Activated CD8-positive, alpha-beta memory T cell treated with anti-CD3 and anti-CD28 coated beads for 36 hours (primary cell): ENCODE measurements around the gene STARD13. TPM values are rescaled to one million over a fixed set of nuclear protein-coding genes. Genes with fewer than 3 reads are reported as not detected.

ENCODE experiments used
- CTCF ChIA-PET: fragments of 350-600 bp; sonication (Branson Sonifier 250); formaldehyde crosslinking; loops from one replicate; lab custom pipeline; 2021; ENCODE audit warnings: antibody characterized with exemption; lab: Charles Lee
- POLR2A ChIA-PET: fragments of 350-600 bp; sonication (Branson Sonifier 250); formaldehyde crosslinking; loops from one replicate; lab custom pipeline; 2021; ENCODE audit warnings: antibody characterized with exemption; lab: Charles Lee
- total RNA-seq, 2 experiments: library from RNA; stranded (reverse); gene quantifications; one replicate each; pipeline ENCODE4 v1.2.3, GENCODE V29; 2021

The STARD13 gene
- total RNA-seq, 2 experiments from 2014 or later = 0.19 to 0.23 TPM

DNA sequence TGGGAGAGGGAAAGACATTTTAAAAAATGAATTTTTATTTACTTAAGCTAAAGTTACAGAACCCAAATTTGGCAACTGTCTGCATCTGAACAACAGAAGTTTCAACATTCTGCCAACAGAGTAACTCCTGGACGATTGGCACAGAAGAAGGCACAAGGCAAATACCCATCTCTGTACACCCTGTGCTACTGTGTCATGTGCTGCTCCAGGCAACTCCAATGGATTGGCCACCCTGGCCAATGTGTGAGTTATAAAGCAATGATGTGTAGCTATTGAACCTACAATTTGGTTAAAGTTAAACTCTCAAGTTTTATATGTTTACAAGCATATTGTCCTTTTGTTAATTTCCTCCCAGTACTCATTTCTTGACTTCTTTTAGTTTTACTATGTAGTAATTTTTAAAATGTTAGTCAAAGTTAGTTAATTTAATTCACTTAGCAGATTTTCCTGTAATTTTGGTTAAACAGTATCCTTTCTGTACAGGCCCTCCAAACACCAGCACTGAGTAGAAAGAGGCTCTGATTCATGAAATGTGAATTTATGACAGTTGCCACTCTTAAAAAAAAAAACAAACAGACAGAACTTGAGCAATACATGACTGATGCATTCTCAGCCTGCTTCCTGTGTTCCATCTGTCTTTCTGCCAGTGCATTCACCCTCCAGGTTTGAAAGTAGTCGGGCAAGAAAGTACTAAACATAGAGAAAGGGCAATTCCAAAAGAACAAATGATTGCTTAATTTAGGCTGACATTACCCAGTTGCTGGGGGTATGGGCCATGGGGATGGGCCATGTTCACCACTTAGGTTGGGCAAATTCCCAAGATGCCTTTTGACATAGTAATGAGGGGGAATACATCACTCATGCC, 5.9 kb downstream of the STARD13 start:
- POLR2A ChIA-PET = no interaction called here

GRCh38 chr13:33278913-33279312, 6.6 kb downstream of the STARD13 start:
- ChIA-PET CTCF (no interaction called here), POLR2A (no interaction called here)

More for the DNA sequence above, 5.9 kb downstream of the STARD13 start:
- CTCF ChIA-PET = no interaction called here

GRCh38 chr13:33277946-33278345, 7.6 kb downstream of the STARD13 start:
- POLR2A ChIA-PET = no interaction called here
- CTCF ChIA-PET = no interaction called here

GRCh38 chr13:33277037-33277740, 8.4 kb downstream of the STARD13 start:
- CTCF ChIA-PET = no interaction called here
- POLR2A ChIA-PET = no interaction called here

- CTCF ChIA-PET = no interaction called here
- POLR2A ChIA-PET = no interaction called here
Observed at GRCh38 chr13:33276570-33276969, 9.0 kb downstream of the STARD13 start.

- POLR2A ChIA-PET = no interaction called here
- CTCF ChIA-PET = interaction anchor here (0.6 kb wide), 1 partner anchor 690 kb away, joined by 3 read pairs; the partner anchor contains the start of gene PDS5B
Observed at GRCh38 chr13:33275916-33276315, 9.6 kb downstream of the STARD13 start.

- ChIA-PET POLR2A (no interaction called here), CTCF (no interaction called here)
Observed at GRCh38 chr13:33274264-33274663, 11.3 kb downstream of the STARD13 start.

DNA sequence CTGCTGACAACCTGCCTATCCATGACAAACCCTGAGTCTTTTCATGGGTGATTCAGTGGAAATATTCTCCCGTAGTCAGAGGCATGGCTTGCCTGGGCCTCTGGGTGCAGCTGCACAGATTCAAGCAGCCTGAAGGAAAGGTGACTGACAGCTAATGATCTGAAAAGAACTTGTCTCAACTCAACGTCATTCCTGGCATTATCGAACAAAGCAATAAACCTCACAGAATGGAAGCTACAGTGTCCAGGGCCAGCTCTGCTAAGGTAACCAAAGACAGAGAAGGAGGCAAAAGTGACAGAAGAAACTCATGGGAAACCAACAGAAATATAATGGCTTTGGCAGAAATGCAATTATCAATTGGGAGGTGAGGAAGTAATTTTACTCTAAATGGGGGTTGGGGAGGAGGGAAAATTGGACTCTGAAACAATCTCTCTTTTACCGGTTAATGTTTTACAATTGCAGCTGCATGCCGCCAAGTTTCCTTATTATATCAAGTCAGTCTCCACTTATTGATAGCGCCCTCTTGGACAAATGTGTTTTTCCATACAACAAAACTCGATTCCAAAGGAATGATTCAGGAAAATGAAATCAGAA, 12.9 kb downstream of the STARD13 start:
- ChIA-PET POLR2A (no interaction called here), CTCF (no interaction called here)

DNA sequence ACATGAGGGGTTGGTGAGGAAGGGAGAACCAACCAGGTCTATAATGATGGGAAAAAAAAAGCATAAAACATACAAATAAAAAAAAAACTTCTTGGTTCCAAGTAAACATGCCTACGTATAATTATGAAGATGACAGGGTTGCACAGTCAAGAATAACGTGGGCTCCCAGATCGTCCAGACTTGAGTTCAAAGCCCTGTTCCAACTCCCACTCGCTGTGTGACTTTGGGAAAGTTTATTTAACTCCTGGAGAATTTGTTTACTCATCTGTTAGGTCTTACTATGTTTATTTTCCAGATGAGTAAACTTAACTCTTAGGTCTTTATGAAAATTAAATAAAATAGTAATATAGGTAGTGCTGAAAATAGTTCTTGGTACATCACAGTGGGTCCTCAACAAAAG, 13.8 kb downstream of the STARD13 start:
- ChIA-PET POLR2A (no interaction called here), CTCF (no interaction called here)

DNA sequence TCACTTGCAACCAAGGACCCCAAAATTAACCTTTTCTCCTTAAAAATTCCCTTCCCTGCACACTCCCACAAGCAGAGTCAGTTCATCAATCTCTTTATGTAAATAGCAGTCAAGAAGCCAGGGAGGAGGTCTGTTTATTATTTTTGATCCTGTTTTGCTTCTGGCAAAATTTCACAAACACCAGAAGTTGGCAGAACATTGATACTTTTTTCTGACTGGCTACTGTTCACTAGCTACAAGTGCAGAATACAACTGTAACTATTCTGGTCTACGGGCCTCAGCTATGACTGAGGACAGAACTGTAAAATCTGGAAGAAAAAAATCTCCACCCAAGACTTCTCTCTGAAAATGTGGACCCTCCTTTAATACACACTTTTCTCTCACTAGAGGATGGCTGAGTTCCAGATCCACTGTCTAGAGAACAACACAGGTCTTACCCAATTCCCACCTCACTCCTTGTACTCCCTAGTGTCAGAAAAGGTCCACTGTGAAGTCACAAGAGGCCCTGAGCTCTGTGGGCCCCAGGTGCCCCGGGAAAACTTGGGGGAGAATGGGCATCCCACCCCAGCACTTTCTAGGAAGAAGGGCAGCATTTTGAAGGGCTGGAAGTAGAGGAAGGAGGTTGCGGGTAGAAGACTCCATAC, 14.5 kb downstream of the STARD13 start:
- ChIA-PET POLR2A (no interaction called here), CTCF (no interaction called here)

DNA sequence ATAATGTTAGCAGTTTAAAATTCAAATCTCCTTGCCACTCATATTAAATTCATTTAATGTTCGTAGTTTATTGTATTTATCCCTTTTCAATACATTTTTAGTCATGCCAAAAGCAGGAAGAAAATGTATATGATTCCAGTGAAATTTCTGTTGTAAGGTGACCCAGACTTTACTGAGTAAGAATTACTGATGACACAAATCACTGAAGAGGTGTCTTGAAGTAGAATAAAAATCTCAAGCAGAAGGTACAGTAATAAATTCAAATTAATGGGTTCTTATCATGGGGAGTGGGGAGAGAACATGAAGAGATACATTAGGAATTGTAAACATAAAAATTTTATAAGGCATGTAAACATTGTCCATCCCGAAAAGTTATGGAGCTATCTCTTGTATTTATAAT, 19.9 kb downstream of the STARD13 start:
- ChIA-PET CTCF (no interaction called here), POLR2A (no interaction called here)

DNA sequence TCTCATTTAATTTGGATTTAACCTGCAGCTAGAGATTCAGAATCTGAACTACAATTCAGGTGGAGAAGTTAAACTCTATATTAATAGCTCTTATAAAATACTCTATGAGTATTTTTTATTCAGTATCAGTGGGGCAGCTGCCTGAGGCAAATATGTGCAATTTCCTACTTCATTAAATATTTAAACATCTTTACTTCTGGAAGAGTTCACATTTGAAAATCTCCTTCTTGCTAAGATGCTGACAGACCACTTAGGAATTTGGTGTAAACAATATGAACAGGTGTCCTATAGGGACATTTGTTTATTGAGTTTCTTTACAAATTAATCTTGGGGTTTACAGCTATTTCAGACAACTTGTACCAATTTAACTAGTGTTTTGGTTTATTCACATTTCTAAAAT, 20.4 kb downstream of the STARD13 start:
- CTCF ChIA-PET = no interaction called here
- POLR2A ChIA-PET = no interaction called here

- ChIA-PET CTCF (no interaction called here), POLR2A (no interaction called here)
Observed at GRCh38 chr13:33264620-33264978, 21.0 kb downstream of the STARD13 start.

DNA sequence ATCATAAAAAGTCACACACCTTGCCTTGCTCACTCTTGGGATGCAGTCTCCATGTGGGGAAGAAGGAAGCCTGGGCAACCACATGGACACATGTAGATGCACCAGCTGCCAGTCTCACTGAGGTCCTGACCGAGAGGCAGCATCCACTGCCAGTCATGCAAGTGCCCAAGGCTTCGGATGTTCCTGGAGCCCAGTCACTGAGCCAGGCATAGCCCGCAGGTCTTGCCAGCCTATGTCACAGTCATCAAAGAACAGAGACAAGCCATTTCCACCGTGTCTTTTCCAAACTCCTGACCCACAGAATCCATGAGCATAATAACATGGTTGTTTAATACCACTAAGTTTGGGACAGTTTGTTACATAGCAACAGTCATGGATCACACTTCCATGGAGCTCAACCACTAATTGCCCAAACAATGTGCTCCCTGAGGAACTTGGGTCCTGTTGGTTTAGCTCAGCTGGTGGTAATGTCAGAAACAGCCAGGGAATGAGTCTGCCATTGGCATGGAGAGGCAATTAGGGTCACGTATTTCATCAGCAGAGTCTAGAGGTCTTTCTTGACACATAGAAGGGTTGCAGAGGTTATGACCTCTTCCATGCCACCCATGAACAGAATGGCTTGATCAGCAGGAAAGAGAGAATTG, 21.5 kb downstream of the STARD13 start:
- POLR2A ChIA-PET = no interaction called here
- CTCF ChIA-PET = no interaction called here

GRCh38 chr13:33263484-33263883, 22.1 kb downstream of the STARD13 start:
- ChIA-PET POLR2A (no interaction called here), CTCF (no interaction called here)

DNA sequence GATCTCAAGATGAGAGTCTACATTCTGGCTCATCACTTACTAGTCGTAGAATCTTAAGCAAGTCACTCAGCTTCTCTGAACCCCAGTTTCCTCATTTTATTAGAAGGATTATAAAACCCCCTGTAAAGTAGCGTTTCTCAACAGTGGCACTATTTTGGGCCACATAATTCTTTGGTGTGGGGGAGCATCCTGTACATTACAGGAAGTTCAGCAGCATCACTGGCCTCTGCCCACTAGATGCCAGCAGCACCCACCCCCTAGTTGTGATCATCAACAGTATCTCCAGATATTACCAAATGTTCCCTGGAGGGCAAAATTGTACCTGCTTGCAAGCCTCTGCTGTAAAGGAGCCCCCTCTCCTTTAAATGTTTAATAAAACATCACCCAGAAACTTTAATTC, 22.6 kb downstream of the STARD13 start:
- POLR2A ChIA-PET = no interaction called here
- CTCF ChIA-PET = no interaction called here

DNA sequence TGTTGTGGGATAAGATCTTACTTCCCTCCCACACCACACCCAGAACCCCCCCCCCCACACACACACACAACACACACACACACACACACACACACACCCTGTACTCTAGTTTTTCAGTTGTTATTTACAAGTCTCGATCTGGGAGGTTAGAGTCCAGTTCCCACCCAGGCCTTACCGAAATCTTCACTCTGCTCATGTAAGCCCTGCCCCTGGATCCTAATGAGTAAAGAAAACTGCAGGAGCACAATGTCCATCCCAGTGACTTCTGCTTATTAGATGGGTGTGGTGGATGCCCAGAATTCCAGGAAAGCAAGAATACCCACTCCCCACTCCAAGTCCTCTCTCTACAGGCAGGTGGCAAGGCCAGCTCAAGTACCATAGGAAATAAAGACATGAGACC, 23.0 kb downstream of the STARD13 start:
- ChIA-PET POLR2A (no interaction called here), CTCF (no interaction called here)

- ChIA-PET CTCF (no interaction called here), POLR2A (no interaction called here)
Observed at GRCh38 chr13:33262062-33262487, 23.5 kb downstream of the STARD13 start.

- CTCF ChIA-PET = no interaction called here
- POLR2A ChIA-PET = no interaction called here
Observed at GRCh38 chr13:33261387-33262061, 24.0 kb downstream of the STARD13 start.
